GM18873 (cell line): ENCODE measurements around the gene SCN8A.

Experiments
- ATAC-seq: cut with Tn5 transposase; IDR thresholded peaks from one replicate; pipeline ENCODE4 v1.9.1; 2021; ENCODE audit warnings: mild to moderate bottlenecking, moderate library complexity, moderate number of reproducible peaks; ENCODE audit not compliant: unreplicated experiment, low FRiP score

The SCN8A gene

GRCh38 chr12:51798501-51798900, 207.5 kb downstream of the SCN8A start:
- no peak for ATAC-seq

DNA sequence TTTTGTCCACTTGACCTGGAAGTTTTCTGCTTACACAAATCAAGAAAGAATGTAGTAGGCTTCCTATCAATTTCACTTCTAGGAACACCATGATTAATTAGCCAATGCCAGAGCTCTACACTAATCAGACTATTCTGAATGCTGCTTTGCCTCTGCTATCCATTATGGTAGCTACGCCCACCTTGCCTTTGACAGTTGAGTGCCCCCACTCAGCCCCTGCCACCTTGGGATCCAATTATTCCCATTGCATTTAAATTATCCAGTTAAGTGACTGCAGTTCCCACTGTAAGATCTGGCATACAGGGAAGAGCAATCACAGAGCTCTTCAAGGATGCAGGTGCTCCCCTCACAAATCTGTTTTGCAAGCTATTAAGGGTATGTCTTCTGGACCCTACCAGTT, 210.0 kb downstream of the SCN8A start:
- no peak for ATAC-seq

- ATAC-seq: no peak
Measured at GRCh38 chr12:51806896-51807295, 215.9 kb downstream of the SCN8A start.

GRCh38 chr12:51809193-51809592, 218.2 kb downstream of the SCN8A start:
- no peak for ATAC-seq

DNA sequence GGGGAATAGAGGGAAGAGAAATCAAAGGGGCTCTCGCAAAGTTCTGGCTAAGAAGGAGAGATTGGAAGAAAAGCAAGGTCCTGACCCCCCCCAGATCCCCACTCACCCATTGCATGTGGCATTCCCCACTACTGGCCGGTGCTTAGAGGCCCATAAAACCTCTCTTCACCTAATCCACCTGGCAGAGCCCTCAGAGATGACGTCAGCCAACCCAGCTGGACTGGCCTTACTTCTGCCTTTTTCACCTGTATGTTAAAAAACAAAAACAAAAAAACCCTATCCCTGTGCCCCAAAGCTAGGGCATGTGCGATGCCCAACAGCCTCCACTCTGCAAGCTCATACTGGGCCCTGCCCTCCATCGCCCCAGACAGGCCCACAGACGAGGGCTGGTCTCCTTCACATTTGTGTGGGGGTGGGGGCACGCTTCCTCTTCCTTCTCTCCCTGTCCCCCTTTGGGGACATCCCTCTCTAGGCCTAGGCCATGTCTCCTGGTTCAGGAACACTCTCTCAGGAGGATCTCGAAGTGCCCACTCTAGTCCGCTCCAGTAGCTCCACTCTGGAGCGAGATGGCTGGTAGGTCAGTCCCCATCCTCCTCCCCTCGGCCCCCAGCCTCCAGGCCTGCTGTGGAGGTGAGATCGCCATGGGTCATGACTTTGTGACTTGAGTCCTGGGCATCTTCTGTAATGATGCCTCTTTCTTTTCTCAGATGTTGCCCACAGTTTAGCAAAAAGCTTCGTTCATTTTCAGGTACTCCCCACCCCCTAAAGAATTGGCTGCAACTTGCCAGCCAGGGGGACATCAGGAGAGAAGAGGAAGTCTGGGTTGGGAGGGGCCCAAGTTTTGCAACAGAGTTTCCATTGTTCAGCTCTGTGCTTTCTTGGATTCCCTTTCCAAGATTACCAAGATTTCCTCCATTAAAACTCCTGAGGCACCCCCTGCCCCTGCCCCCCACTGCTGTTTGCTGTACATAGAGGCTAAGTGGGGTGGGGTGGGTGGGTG, 220.5 kb downstream of the SCN8A start:
- no peak for ATAC-seq

DNA sequence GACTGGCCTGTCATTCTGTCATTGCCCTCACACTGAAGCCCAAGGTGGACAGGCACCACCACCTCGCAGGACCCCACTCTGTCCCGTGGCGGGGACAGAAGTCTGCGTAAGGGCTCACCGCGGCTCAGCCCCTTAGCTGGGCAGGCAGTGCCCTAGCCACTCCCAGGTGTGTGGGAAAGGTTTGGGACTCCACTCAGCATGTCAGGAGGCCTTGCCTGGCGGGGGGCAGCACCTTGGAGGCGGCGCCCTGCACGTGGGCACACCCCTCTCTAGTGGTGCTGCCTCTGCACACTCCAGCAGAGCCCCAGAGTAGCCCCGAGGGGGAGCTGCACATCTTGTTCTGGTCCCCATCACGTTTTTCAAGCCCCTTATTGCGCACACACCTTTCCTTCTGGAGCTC, 221.8 kb downstream of the SCN8A start:
- no peak for ATAC-seq

GRCh38 chr12:51813931-51814310, 222.9 kb downstream of the SCN8A start:
- ATAC-seq: no peak

DNA sequence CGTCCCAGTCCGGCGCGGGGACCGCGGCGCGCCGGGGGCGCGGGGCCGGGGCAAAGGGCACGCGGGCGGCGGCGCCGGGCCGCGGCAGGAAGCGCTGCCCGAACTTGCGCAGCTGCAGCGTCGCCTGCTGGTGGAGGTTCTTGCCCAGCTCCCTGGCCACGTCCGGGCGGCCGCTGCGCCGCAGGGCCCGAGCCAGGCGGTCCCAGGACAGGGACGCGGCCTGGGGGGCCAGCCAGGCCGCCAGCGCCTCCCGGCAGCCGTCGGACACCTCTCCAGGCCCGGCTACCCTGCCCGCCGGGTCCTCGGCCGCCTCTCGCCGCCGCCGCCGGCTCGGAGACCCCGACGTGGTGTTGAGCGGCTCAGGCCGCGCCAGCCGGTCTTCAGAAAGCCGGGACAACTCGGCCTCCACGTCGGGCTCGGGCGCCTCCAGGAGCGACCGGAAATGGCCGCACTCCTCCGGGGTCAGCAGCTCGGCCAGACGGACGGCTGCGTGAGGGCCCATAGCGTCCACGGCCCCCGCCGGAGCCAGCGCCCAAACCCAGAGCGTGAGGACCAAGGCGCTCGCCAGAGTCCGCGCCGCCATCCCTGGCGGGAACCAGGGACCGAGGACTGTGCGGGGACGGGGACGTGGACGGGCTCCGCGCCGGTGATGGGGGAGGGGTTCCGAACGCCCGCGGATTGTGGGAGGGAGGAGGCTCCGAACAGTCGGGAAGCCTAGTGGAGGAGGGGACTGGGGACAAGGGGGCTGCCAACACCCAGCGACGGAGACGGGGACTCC, 223.5 kb downstream of the SCN8A start:
- ATAC-seq: no peak

DNA sequence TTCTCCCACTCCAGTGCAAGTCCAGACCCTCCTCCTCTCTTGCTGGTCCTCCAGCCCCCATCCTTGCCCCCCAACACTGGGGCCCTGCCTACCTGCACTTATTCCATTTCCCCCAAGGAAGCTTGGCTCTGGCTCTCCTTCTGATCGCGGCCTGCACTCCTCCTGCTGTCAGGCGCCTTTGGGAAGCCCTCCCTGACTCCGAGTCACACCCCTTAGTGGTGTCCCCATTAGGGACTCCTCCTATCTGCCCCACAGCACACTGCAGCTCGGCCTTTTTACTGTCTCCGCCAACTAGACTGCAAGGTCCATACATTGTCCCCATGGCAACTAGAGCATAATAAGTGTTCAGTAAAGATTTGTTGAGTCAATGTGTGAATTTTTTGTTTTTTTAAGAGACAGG, 224.5 kb downstream of the SCN8A start:
- ATAC-seq: no peak

DNA sequence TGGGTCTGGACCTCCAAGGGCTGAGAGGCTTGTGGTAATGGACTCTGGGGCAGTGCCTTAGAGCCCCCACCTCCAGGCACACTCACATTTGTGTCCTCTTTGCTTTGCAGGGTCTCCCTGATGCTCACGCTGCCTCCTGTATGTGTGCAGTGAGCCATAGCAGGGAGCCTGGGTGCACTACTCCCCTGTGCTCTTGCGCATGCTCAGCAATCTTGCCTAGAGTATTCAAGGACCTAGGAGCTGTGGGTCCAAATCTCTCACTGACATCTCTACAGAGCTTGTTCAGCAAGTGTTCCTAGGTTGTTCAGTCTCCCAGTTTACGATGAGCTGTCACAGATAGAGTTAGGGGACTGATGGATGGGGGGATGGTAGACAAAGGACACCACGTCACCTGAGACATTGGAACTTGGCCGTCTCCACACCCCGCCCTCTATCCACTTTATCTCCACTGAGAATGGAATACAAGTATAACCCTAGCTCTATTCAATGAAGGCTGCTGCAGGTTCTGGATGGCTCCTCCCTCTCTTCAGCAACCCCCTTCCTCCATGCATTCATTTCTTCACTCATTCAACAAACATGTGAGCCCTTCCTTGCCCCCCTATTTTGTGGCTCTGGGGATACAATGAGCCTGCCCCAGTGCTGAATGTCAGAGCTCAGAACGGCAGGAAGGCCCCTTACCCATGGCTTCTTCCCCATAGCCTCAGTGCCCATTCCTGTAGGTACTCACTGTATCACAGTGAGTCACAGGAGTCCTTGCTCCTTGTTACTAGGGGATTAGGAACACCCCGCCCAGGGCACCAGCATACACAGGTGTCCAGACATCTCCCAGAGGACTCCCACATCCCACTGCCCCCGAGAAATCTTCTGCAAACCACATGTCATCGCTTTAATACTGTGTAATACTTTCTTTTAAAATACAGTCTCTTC, 226.3 kb downstream of the SCN8A start:
- ATAC-seq: no peak

DNA sequence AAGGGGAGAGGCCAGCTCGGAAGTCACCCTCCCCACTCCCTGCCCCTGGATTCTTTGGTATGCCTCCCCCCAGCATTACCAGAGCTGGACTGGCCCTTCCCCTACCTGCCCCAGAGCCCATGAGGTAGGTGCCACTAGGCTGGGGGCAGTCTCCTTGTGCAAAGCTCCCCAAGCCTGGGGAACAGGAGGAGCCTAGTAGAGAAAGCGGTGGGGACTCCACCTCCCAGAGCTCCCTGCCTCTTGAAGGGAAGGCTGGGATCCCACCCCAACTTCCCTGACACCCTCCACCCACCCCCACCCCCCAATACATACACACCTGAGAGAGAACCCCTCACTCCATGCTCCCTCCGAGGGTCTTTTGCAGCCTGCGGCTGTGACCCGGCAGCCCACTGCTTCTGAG, 227.1 kb downstream of the SCN8A start:
- ATAC-seq: no peak

DNA sequence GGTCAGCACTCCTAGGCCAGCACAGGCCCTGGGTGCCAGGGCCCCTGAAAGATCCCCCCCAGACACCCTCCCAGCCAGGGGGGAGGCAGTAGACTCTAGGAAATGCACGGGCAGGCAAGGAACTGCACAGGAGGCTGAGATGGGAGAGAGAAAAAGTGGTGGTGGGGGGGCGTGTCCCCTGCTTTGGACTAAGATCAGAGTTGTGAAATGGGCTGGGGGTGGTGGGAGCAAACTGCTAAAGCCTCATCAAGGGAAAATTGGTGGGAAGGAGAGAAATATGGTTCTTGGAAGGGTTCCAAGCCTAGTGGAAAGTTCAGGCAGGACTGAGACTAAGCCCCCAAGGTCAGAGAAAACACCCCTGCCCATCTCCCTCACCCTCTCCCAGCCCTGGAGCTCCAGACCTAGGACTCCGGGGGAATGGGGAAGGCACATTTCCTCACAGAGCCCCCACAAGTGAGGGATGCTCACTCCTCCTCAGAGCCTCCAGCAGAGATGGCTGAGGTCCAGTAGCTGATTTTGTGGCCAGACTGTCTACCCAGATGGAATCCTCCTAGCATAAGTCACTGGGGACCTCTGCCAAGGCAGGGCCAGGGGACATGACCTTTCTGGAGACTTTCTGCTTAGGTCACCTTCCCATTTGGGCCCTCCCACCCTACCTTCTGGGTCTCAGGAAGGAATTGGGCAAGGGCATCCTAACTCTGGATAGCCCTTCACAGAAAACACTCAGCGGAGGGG, 227.7 kb downstream of the SCN8A start:
- no peak for ATAC-seq

DNA sequence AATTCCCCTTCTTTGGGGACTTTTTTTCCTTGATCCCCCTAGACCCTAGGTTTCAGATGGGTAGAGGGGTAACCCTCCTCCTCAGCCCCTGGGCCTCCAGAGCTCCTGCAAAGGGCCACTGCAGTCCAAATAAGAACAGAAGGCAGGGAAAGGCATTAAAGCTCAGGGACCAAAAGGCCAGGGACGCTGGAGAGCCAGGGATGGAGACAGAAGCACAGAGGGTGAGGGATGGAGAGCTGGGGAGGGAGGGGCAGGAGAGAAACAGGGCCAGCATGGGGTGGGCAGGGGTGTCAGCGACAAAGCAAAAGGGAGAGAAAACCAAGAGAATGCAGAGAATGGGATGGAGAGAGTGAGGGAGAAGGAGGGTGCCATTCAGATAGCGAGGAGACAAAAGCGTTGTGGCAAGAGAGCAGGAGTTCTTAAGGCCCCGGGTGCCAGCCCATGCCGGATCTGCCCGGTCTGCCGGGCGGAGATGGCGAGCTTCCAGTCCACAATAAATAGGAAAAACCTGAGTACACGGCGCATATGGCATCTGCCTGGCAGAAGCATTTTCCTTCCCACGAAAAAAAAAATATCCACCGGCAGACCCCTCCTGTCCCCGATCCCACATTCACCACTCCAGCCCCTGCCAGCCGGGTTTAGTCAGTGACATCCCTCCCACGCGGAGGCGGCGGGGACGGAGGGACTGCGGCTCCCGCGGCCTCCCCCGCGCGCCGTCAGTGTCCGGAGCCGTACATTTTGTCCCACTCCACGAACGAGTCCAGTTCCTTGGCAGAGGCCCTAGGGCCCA, 228.9 kb downstream of the SCN8A start:
- ATAC-seq: no peak

DNA sequence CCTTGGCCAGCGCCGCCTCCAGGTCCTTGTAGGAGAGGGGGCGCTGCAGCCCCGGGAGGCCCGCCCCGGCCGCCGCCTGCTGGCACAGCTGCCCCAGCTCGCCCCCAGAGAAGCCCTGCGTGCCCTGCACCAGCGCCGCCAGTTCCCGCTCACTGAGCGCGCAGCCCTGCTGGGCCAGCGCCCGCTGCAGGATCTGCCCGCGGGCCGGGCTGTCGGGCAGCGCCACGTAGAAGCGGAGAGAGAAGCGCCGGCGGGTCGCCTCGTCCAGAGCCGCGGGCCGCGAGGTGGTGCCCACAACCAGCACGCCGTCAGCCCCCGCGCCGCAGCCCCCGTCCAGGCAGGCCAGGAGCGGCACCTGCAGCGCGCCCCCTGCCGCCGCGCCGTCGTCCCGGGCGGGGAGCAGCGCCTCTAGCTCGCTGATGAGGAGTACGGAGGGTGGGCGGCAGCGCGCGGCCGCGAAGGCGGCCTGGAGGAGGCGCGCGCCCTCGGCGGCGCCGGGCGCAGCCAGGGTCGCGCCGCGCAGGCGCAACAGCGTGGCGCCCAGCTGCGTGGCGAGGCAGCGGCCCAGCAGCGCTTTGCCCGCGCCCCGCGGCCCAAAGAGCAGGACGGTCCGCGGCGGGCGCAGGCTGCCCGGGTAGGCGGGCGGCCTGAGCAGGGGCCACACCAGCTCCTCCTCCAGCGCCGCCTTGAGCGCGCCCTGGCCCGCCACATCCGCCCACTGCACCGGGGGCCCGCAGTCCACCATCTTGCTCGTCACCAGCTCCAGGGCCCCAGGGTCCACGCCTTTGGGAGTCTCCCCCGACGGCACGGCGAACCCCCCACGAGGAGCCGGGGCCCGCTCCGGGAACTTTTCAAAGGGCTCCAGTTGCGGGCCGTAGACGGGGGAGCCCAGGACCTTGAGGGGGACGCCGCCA, 229.8 kb downstream of the SCN8A start:
- no peak for ATAC-seq

DNA sequence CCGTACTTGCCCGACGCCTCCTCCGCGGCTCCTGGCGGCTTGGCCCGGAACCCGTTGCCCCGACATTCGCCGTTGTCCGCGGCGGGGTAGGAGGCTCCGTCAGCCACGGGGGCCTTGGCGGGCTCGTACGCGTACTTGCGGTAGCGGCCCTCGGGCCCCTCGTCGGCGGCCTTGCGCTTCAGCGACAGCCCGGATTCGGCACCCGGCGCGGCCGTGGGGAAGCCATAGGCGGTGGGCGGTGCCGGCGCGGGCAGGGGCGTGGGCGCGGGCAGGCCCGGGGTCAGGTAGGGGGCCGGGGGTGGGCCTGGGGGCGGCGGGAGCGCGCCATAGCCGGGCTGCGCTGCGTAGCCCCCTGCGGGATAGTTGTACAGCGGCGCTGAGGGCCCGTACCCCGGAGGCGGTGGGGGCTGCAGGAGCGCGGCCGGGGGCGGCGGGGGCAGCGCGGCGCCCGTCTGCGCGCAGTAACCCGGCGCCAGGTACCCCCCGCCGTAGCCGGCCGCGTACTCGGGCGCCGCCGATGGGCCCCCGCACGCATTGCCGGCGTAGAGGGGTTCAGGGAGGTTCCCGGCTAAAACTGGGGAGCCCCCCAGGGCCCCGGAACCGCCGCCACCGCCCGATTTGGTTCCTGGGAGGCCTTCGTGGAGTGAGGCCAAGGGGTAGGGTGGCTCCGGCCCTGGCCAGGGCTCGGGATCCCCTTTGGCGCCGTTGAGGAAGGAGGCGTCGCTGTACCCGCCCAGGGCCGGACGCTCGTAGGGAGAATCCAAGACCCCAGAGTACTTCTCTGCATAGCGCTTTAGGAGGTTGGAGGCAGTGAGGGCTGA, 230.6 kb downstream of the SCN8A start:
- ATAC-seq: no peak

DNA sequence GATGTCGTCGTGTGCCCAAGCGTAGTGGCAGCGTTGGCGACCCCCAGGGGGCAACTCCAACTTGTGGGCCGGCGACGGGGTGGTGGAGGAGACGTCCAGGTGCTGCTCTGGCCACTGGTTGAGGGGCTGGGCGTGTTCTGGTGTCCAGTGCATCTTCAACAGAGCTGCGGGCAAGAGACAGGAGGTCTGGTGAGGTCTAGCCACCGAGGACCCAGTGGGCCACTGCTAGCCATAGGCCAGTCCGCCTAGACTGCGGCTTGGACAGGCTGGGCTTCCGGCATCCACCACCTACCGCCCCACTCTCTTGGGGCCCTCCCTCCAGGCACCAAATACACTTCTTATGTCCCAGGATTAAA, 231.2 kb downstream of the SCN8A start:
- no peak for ATAC-seq

GRCh38 chr12:51822956-51823355, 231.9 kb downstream of the SCN8A start:
- ATAC-seq: no peak
